Omental fat pad (tissue), 4 donors: ENCODE results near the gene SCO1. TPM values are rescaled to one million over a fixed set of nuclear protein-coding genes. Genes with fewer than 3 reads are reported as not detected.
"Not testable (repeated sequence)": the region's sequence is repeated elsewhere in the genome, so short reads cannot be mapped to it uniquely, and the experiment has no call there.

Source experiments
- ATAC-seq: fragments of 150-250 bp; one replicate; pipeline ENCODE4 v1.9.1; 2016; ENCODE audit warnings: mild to moderate bottlenecking, moderate library complexity; ENCODE audit not compliant: low FRiP score
- DNase-seq: peaks from one replicate; pipeline ENCODE4 v3.0.0-alpha.2; 2019; ENCODE audit warnings: low spot score
- total RNA-seq, 4 donors: library from RNA; depleted of rRNA; stranded (reverse); fragments of >200 nt; gene quantifications; one replicate each; pipeline ENCODE4 v1.1.0, GENCODE V29; 2016
- TF ChIP-seq, protein P1 (sequence below), 3 donors: fragments of 450-650 bp; IDR thresholded peaks; one replicate each; pipeline ENCODE4 v1.5.1; 2016 to 2017; ENCODE audit warnings: antibody characterized with exemption in 3 of 3, mild to moderate bottlenecking in 3 of 3, moderate library complexity in 2 of 3

Gene SCO1
- total RNA-seq, 4 donors from 2014 or later = 18.0 to 35.4 (median 24.2) TPM

DNA sequence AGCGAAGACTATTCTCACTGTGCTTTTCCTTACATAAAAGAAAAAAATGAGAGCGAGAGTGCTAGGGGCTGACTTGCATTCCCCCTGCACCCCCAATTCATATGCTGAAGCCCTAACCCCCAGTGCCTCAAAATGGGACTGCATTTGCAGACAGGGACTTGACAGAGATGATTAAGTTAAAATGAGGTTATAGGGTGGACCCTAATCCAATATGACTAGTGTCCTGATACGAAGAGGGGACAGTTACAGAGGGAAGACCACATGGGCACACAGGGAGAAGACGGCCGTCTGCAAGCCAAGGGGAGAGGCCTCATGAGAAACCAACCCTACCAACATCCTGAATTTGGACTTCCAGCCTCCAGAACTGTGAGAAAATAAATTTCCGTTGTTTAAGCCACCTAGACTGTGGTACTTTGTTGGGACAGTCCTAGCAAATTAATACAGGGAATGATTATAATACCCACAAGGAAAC lies 34.1 kb upstream of the SCO1 start:
- ATAC-seq (no peak), DNase-seq (no peak)
- TF ChIP-seq, protein P1, sequence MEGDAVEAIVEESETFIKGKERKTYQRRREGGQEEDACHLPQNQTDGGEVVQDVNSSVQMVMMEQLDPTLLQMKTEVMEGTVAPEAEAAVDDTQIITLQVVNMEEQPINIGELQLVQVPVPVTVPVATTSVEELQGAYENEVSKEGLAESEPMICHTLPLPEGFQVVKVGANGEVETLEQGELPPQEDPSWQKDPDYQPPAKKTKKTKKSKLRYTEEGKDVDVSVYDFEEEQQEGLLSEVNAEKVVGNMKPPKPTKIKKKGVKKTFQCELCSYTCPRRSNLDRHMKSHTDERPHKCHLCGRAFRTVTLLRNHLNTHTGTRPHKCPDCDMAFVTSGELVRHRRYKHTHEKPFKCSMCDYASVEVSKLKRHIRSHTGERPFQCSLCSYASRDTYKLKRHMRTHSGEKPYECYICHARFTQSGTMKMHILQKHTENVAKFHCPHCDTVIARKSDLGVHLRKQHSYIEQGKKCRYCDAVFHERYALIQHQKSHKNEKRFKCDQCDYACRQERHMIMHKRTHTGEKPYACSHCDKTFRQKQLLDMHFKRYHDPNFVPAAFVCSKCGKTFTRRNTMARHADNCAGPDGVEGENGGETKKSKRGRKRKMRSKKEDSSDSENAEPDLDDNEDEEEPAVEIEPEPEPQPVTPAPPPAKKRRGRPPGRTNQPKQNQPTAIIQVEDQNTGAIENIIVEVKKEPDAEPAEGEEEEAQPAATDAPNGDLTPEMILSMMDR (IDR thresholded peaks at IDR 0.05) = no peak

- not testable (repeated sequence) for DNase-seq, ATAC-seq
These were observed 32.9 kb upstream of the SCO1 start for GRCh38 chr17:10730247-10730646.

- ATAC-seq (peak; percentile 94), DNase-seq (peak; percentile 50)
These were observed 32.2 kb upstream of the SCO1 start, which contains the start of gene TMEM220 for GRCh38 chr17:10729334-10730193. TSS of gene TMEM220 (minus strand) at chr17:10730023. CDS start at chr17:10729851, 172 bp downstream.

DNA sequence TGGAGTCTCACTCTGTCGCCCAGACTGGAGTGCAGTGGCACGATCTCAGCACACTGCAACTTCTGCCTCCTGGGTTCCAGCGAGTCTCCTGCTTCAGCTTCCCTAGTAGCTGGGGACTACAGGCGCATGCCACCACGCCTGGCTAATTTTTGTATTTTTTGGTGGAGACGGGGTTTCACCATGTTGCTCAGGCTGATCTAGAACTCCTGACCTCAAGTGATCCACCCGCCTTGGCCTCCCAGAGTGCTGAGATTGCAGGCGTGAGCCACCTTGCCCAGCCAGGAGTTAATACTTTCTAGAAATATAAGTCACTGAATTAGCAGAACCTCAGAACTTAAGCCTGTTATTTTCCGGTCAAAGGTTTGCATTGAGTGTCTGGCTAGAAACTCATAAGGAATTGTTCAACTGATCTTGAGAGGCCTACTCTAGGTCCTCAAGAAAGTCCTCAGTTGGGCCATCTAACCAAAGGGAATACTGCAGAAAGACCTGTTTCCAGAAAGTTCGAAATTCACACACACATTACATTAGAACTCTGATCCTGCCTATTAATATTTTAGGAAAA lies 31.1 kb upstream of the SCO1 start:
- ATAC-seq = no peak
- DNase-seq = no peak
- TF ChIP-seq, protein P1 (IDR thresholded peaks at IDR 0.05) = no peak

More at GRCh38 chr17:10729334-10730193, 32.2 kb upstream of the SCO1 start, which contains the start of gene TMEM220:
- TF ChIP-seq, protein P1 (IDR thresholded peaks at IDR 0.05) = no peak

DNA sequence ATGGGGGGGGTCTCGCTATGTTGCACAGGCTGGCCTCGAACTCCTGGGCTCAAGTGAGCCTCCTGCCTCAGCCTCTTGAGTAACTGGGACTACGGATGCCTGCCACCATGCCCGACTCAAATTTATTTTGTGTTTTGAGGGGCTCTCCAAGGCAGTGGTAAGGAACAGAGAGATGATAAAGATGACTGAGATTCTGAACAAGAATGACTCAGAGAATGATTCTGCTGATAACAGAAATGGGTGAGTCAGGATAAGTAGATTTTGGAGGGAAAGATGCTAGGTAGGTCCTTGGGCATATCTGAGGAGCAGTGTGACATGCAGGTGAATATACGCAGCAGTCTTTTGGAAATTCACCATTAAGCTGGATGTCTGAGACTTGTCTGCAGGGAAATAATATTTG lies 29.9 kb upstream of the SCO1 start:
- ATAC-seq (no peak), DNase-seq (no peak)
- TF ChIP-seq, protein P1 (IDR thresholded peaks at IDR 0.05) = no peak

DNA sequence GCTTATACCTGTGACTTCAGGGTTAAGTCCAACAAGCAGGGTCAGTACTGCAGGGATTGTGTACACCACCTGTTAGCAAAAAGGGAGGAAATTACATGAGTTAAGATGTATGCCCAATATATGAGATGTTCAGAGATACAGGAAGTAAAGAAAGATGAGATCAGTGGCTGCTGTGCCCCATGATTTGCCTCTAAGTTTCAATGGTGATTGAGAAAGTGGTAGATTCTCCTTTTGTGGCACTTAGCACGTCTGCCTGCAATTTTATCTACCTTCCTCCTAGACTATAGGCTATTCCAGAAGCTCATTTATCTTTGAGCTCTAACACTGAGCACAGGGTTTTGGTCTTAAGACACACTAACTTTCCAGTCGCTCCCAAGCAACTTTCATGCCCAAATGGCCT lies 28.9 kb upstream of the SCO1 start:
- ATAC-seq (no peak), DNase-seq (no peak)
- TF ChIP-seq, protein P1 (IDR thresholded peaks at IDR 0.05) = no peak

DNA sequence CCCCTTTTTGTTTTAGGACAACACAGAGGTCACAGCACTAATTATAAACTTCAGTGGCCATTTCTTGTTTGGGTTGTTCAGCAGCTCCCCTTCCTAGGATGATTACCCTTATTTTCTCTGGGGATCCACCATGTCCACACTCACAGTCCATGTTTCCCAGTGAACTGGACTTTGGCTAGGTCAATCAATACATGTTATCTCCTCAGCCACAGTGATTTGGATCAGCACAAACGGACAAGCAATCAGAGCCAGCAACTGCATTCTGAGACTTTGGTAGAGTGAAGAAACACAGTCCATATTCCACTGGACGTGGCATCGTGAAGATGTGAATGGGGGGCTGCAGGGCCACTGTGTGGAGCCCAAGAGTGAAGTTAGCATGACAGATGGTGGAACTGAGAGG lies 27.9 kb upstream of the SCO1 start:
- no peak for DNase-seq
- TF ChIP-seq, protein P1 (IDR thresholded peaks at IDR 0.05) = no peak
- no peak for ATAC-seq
